ENCODE measurements around the gene FASTKD2. TPM values are rescaled to one million over a fixed set of nuclear protein-coding genes. Genes with fewer than 3 reads are reported as not detected.

FASTKD2 gene
- total and polyA plus RNA-seq, 2 donors (not counting 3 experiments of a cell fraction or from before 2014, with no cell fraction given), result 20.6 to 22.6 TPM

DNA sequence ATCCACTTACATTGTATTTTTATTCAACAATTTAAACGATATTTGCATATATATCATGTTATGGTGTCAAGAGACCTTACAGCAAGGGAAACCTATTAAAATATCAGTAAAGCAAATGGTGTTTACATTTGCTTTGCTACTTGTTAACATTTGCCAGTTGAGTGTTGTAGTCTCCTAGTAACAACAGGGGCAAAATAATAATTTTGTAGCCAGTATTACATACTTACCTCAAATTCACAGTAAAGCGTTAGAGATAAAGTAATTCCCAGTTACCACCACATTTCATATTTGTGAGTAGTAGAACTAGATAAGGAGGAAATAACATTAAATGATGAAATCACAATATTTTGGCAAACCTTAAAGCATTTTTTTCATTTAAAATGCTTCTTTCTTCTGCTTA, 71.3 kb downstream of the FASTKD2 start:
- intact Hi-C loops (cut with micrococcal nuclease) (no loop called here), dilution Hi-C loops (cut with MboI; ENCODE audit: extremely low pct_ligation_motif_present, low sequenced_read_pairs) (no loop called here)
- no peak overlapping the region for H2AFZ ChIP-seq (ENCODE audit: low read depth, low read length)
- H3K9ac ChIP-seq (replicated peaks; ENCODE audit: extremely low read depth, insufficient read depth, low read length), result no peak overlapping the region
- no peaks in the 10 kb centered on the region for H3K4me1 ChIP-seq (ENCODE audit: control insufficient read depth, extremely low read depth, insufficient read depth, low read length)
- no peaks in the 10 kb centered on the region for H4K20me1 ChIP-seq (replicated peaks; ENCODE audit: control insufficient read depth, extremely low read depth, insufficient read depth, low read length)
- no peaks in the 10 kb centered on the region for H3K9me1 ChIP-seq (replicated peaks; ENCODE audit: control insufficient read depth, extremely low read depth, insufficient read depth, low read length)
- ChIA-PET POLR2A (no interaction called here), CTCF (no interaction called here)
- no peak for DNase-seq (ENCODE audit: low read depth, low spot score)
- no peak for FAIRE-seq
- no peaks in the 10 kb centered on the region for H3K36me3 ChIP-seq (ENCODE audit: control insufficient read depth in 2 of 2, extremely low read depth in 1 of 2, insufficient read depth in 2 of 2, low read length in 2 of 2)
- H3K27ac ChIP-seq (ENCODE audit: insufficient read depth, low read depth, low read length), result no peak overlapping the region
- no TSS peak for BruUV-seq (replicated peaks)
- H3K9me3 ChIP-seq (replicated peaks; ENCODE audit: control insufficient read depth, insufficient read depth, low read length), result no peaks in the 10 kb centered on the region
- H3K79me2 ChIP-seq (ENCODE audit: control insufficient read depth, insufficient read depth, low read length), result no peaks in the 10 kb centered on the region
- TF ChIP-seq POLR2AphosphoS5 (IDR thresholded peaks at IDR 0.05; ENCODE audit: insufficient read depth, low read depth, low read length) (no peak), JUN (IDR thresholded peaks at IDR 0.05; ENCODE audit: borderline replicate concordance, insufficient read depth, insufficient read length, low read depth) (no peak), FOS (IDR thresholded peaks at IDR 0.05; ENCODE audit: borderline replicate concordance, insufficient read depth, low read length) (no peak), CTCF (IDR thresholded peaks at IDR 0.05; ENCODE audit: extremely low read depth in 1 of 2, insufficient read depth in 1 of 2, low read depth in 1 of 2, low read length in 2 of 2) (no peak), POLR2A (IDR thresholded peaks at IDR 0.05; ENCODE audit: low read depth, low read length) (no peak), MYC (IDR thresholded peaks at IDR 0.05; ENCODE audit: low read depth, low read length) (no peak), GATA2 (IDR thresholded peaks at IDR 0.05; ENCODE audit: insufficient read depth, insufficient read length, low read depth, low read length) (no peak), EZH2 (IDR thresholded peaks at IDR 0.05; ENCODE audit: borderline replicate concordance, low read depth, low read length, severe bottlenecking) (no peak)
- TF ChIP-seq, protein P1, sequence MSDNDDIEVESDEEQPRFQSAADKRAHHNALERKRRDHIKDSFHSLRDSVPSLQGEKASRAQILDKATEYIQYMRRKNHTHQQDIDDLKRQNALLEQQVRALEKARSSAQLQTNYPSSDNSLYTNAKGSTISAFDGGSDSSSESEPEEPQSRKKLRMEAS (IDR thresholded peaks at IDR 0.05; ENCODE audit: insufficient read depth, insufficient read length), result no peak
- H3K27me3 ChIP-seq (ENCODE audit: control insufficient read depth in 2 of 2, insufficient read depth in 2 of 2, low read length in 2 of 2), result no peaks in the 10 kb centered on the region
- H3K4me2 ChIP-seq (ENCODE audit: insufficient read depth, low read length), result no peak overlapping the region
- H3K4me3 ChIP-seq (replicated peaks in 1 of 3; ENCODE audit: insufficient read depth in 1 of 3, low read depth in 1 of 3, low read length in 3 of 3), result no peak overlapping the region

Measured in endothelial cell of umbilical vein (primary cell).